Heart left ventricle (tissue), 16 donors: ENCODE data around the gene TREH. TPM values are rescaled to one million over a fixed set of nuclear protein-coding genes. Genes with fewer than 3 reads are reported as not detected.

Source experiments
- ATAC-seq, 4 donors: fragments of 200-7000 bp; cut with Tn5 transposase; one replicate each; pipeline ENCODE4 v1.9.1; 2020 to 2022; ENCODE audit warnings: moderate library complexity in 4 of 4, mild to moderate bottlenecking in 3 of 4, moderate number of reproducible peaks in 1 of 4
- DNase-seq, 5 donors: peaks; one replicate each; pipeline ENCODE4 v3.0.0-alpha.2; 2020
- H3K27ac ChIP-seq, 12 donors: fragments of 200-600 bp; sonication (generic) in 4 of 12; one replicate each; pipeline versions ENCODE4 v1.5.0 to v1.8.0; 2016 to 2022; ENCODE audit warnings: mild to moderate bottlenecking in 2 of 12
- H3K27me3 ChIP-seq, 9 donors: fragments of 200-600 bp; sonication (generic) in 2 of 9; one replicate each; pipeline versions ENCODE4 v1.5.1 to v1.8.0; 2016 to 2022; ENCODE audit warnings: mild to moderate bottlenecking in 3 of 9
- H3K36me3 ChIP-seq, 9 donors: fragments of 200-600 bp; sonication (generic) in 2 of 9; one replicate each; pipeline versions ENCODE4 v1.5.0 to v1.8.0; 2018 to 2022; ENCODE audit warnings: mild to moderate bottlenecking in 2 of 9
- H3K4me1 ChIP-seq, 12 donors: fragments of 200-600 bp; sonication (generic) in 4 of 12; one replicate each; pipeline versions ENCODE4 v1.5.0 to v1.8.0; 2016 to 2022; ENCODE audit warnings: mild to moderate bottlenecking in 3 of 12
- H3K4me3 ChIP-seq, 12 donors: fragments of 200-600 bp; sonication (generic) in 4 of 12; one replicate each; pipeline versions ENCODE4 v1.5.0 to v1.8.0; 2017 to 2022; ENCODE audit warnings: mild to moderate bottlenecking in 9 of 12, moderate library complexity in 4 of 12
- H3K9me3 ChIP-seq, 12 donors: fragments of 200-600 bp; sonication (generic) in 4 of 12; one replicate each; pipeline versions ENCODE4 v1.5.0 to v1.8.0; 2016 to 2022; ENCODE audit warnings: mild to moderate bottlenecking in 1 of 12
- CTCF ChIP-seq, 12 donors: fragments of 200-600 bp; sonication (generic) in 4 of 12; IDR thresholded peaks; one replicate each; pipeline versions ENCODE4 v1.5.0 to v1.8.0; 2018 to 2022; ENCODE audit warnings: antibody characterized with exemption in 12 of 12, mild to moderate bottlenecking in 5 of 12
- POLR2A ChIP-seq, 2 donors: fragments of 450-650 bp; IDR thresholded peaks; one replicate each; pipeline ENCODE4 v1.6.1; 2017; ENCODE audit warnings: antibody characterized with exemption in 2 of 2, mild to moderate bottlenecking in 2 of 2, moderate library complexity in 2 of 2
- WGBS, 4 donors: extraction: QIAGEN DNeasy Blood & Tissue Kit in 2 of 4; methylation state at CpG; one replicate each; pipeline versions ENCODE4 v1.1.5 to v1.1.7; 2013 to 2018; 5-methylcytosine and 5-hydroxymethylcytosine counted together
- intact Hi-C, 10 donors: fragments of 100-400 bp; cut with DNase I; formaldehyde crosslinking; loops; one replicate each; pipeline versions ENCODE4 v1.11.1 to v1.14.2; 2022
- polyA plus RNA-seq, 2 donors: library from polyadenylated mRNA; stranded (reverse); fragments of 200-250 nt; gene quantifications; one replicate each; pipeline ENCODE4 v1.2.3, GENCODE V29; 2013
- total RNA-seq, 9 donors: library from RNA; depleted of rRNA in 2 of 9; stranded (reverse); fragments of >200 nt in 2 of 9; fragmentation: NEBNext Ultra II Directional in 3 of 9; extraction: Animal tissue kit (Norgen Biotek cat#: 25700) in 3 of 9; gene quantifications; one replicate each; pipeline versions ENCODE4 v1.1.0 to v1.2.4, GENCODE V29; 2016 to 2023
- donor health status: ischemic (EF 13 %, LVEDD 7.1; RV severe dilation, severe dysfunction).
- donor health status: healthy with polysubstance abuse.
- donor health status: DM: no; HTN: yes; CAD: no.
- donor health status: DM: no; HTN: no; CAD: no.
- donor health status: ischemic (EF 25% LVEDD 6.9; RV normal size, moderate dysfunction).
- donor health status: ischemic (EF 25% LVEDD 5.7; RV mildly dilated, moderate dysfunction).
- donor health status: healthy.
- donor health status: DM: yes; HTN: yes; CAD: no.
- donor health status: ischemic (EF 35%, LVEDD 5.7; RV mildly dilated, moderate dysfunction).
- donor health status: nonischemic (EF 11% LVEDD 7.7; RV severe dilation, severe dysfunction).
- donor health status: DM: yes; HTN: yes; CAD: no.
- donor health status: PGD.
- donor health status: ischemic (EF 29% LVEDD 5.4; RV normal size, mild dysfunction).
- donor health status: nonischemic (EF 23%, LVEDD 6.1; RV moderate dilation, normal function).

TREH gene
- total and polyA plus RNA-seq, 11 donors: 0.17 to 1.7 TPM; not detected in 9

- TF ChIP-seq POLR2A (IDR thresholded peaks at IDR 0.05) (no peak), CTCF (IDR thresholded peaks at IDR 0.05) (no peak)
- no peak overlapping the region for H3K4me3 ChIP-seq
- H3K4me1 ChIP-seq: peaks cover 0 to 4% (median 0%) of the 10 kb centered on the region in 12 donors
- no peak for DNase-seq
- H3K36me3 ChIP-seq: no peaks in the 10 kb centered on the region
- H3K27ac ChIP-seq: no peak overlapping the region
- peaks cover 0 to 3% (median 0%) of the 10 kb centered on the region in 9 donors for H3K27me3 ChIP-seq
- intact Hi-C loops: no loop called here
- no peak for ATAC-seq
- 86 to 94% (median 92%) methylated on average over 1 of the region's 1 CpG for WGBS, 4 donors
- H3K9me3 ChIP-seq: peaks cover 0 to 24% (median 0%) of the 10 kb centered on the region in 12 donors
These were observed 5.4 kb downstream of the TREH start for GRCh38 chr11:118674082-118674435.

- intact Hi-C loops: no loop called here
- TF ChIP-seq POLR2A (IDR thresholded peaks at IDR 0.05): no peak
- no peak for TF ChIP-seq CTCF (IDR thresholded peaks at IDR 0.05)
- no peak overlapping the region for H3K27ac ChIP-seq
- H3K9me3 ChIP-seq: peaks cover 0 to 24% (median 0%) of the 10 kb centered on the region in 12 donors
- H3K27me3 ChIP-seq: peaks cover 0 to 3% (median 0%) of the 10 kb centered on the region in 9 donors
- ATAC-seq: no peak
- H3K4me3 ChIP-seq: no peak overlapping the region
- no peaks in the 10 kb centered on the region for H3K36me3 ChIP-seq
- 77 to 84% (median 80%) methylated on average over 6 of the region's 6 CpGs for WGBS, 4 donors
- no peaks in the 10 kb centered on the region for H3K4me1 ChIP-seq
- DNase-seq: no peak
These were observed 5.9 kb downstream of the TREH start for GRCh38 chr11:118673361-118674081.

- H3K36me3 ChIP-seq: no peaks in the 10 kb centered on the region
- intact Hi-C loops: no loop called here
- no peak overlapping the region for H3K27ac ChIP-seq
- H3K9me3 ChIP-seq: peaks cover 0 to 24% (median 0%) of the 10 kb centered on the region in 12 donors
- peaks cover 0 to 3% (median 0%) of the 10 kb centered on the region in 9 donors for H3K27me3 ChIP-seq
- ATAC-seq: no peak
- H3K4me1 ChIP-seq: no peaks in the 10 kb centered on the region
- DNase-seq: no peak
- 59 to 83% (median 70%) methylated on average over 1 of the region's 1 CpG for WGBS, 4 donors
- H3K4me3 ChIP-seq: no peak overlapping the region
- TF ChIP-seq CTCF (IDR thresholded peaks at IDR 0.05) (no peak), POLR2A (IDR thresholded peaks at IDR 0.05) (no peak)
These were observed 6.6 kb downstream of the TREH start for GRCh38 chr11:118672846-118673245.

GRCh38 chr11:118671254-118671653 is 8.2 kb downstream of the TREH start:
- H3K9me3 ChIP-seq: peaks cover 0 to 24% (median 0%) of the 10 kb centered on the region in 12 donors
- DNase-seq (no peak), ATAC-seq (no peak)
- H3K4me1 ChIP-seq: no peaks in the 10 kb centered on the region
- no peaks in the 10 kb centered on the region for H3K36me3 ChIP-seq
- no peak overlapping the region for H3K27ac ChIP-seq
- peaks cover 0 to 3% (median 0%) of the 10 kb centered on the region in 9 donors for H3K27me3 ChIP-seq
- TF ChIP-seq POLR2A (IDR thresholded peaks at IDR 0.05): no peak
- TF ChIP-seq CTCF (IDR thresholded peaks at IDR 0.05): no peak
- H3K4me3 ChIP-seq: no peak overlapping the region
- WGBS, 4 donors: 93 to 99% (median 97%) methylated on average over 2 of the region's 2 CpGs
- intact Hi-C loops: no loop called here
